Gastrocnemius medialis (tissue), 4 donors: ENCODE data around the gene IFT27. TPM values are rescaled to one million over a fixed set of nuclear protein-coding genes. Genes with fewer than 3 reads are reported as not detected.

Source experiments
- ATAC-seq, 2 donors: fragments of 150-250 bp; one replicate each; pipeline ENCODE4 v1.9.1; 2016
- DNase-seq, 2 donors: peaks; one replicate each; pipeline ENCODE4 v3.0.0-alpha.2; 2019
- H3K27ac ChIP-seq, 4 donors: fragments of 200-600 bp; sonication (generic); 1 replicate in 1 of 4; 2 replicates in 3 of 4; pipeline ENCODE4 v1.5.1; 2016 to 2018; ENCODE audit warnings: mild to moderate bottlenecking in 2 of 4, moderate library complexity in 1 of 4
- H3K27me3 ChIP-seq, 3 donors: fragments of 200-600 bp; sonication (generic) in 2 of 3; 1 replicate in 1 of 3; 2 replicates in 2 of 3; pipeline versions ENCODE4 v1.5.1 to v1.6.0; 2016 to 2019; ENCODE audit warnings: mild to moderate bottlenecking in 1 of 3, moderate library complexity in 1 of 3
- H3K36me3 ChIP-seq, 2 donors: fragments of 200-600 bp; sonication (generic) in 1 of 2; one replicate each; pipeline ENCODE4 v1.5.1; 2017 to 2018
- H3K4me1 ChIP-seq, 2 donors: fragments of 200-600 bp; sonication (generic) in 1 of 2; one replicate each; pipeline ENCODE4 v1.5.1; 2016 to 2017; ENCODE audit warnings: mild to moderate bottlenecking in 2 of 2
- H3K4me3 ChIP-seq, 4 donors: fragments of 200-600 bp; sonication (generic) in 3 of 4; 1 replicate in 1 of 4; 2 replicates in 3 of 4; pipeline ENCODE4 v1.5.1; 2016 to 2019; ENCODE audit warnings: mild to moderate bottlenecking in 2 of 4
- H3K9me3 ChIP-seq, 3 donors: fragments of 200-600 bp; sonication (generic) in 2 of 3; 1 replicate in 1 of 3; 2 replicates in 2 of 3; pipeline ENCODE4 v1.5.1; 2016 to 2019
- POLR2A ChIP-seq, 2 donors: fragments of 450-650 bp; IDR thresholded peaks; one replicate each; pipeline ENCODE4 v1.6.1; 2017; ENCODE audit warnings: antibody characterized with exemption in 2 of 2, mild to moderate bottlenecking in 2 of 2, moderate library complexity in 2 of 2
- in situ Hi-C, 4 donors: fragments of 200-750 bp; cut with MboI; loops; one replicate each; pipeline versions ENCODE4 v1.15.0 to v1.8.0; 2017; ENCODE audit warnings: low sequenced_read_pairs in 4 of 4
- intact Hi-C: fragments of 100-400 bp; cut with DNase I; formaldehyde crosslinking; loops from one replicate; pipeline ENCODE4 v1.15.1; 2023; ENCODE audit warnings: low total_unique reads
- total RNA-seq, 4 donors: library from RNA; depleted of rRNA; stranded (reverse); fragments of >200 nt; gene quantifications; one replicate each; pipeline versions ENCODE4 v1.1.0 to v1.2.3, GENCODE V29; 2016
- TF ChIP-seq, protein P1 (sequence below), 5 experiments: fragments of 450-650 bp in 3 of 5; fragments of 200-600 bp in 2 of 5; sonication (generic) in 2 of 5; IDR thresholded peaks in 4 of 5; conservative IDR thresholded peaks in 1 of 5; 1 replicate in 4 of 5; 2 replicates in 1 of 5; pipeline ENCODE4 v1.5.1; 2016 to 2019; ENCODE audit warnings: antibody characterized with exemption in 5 of 5, mild to moderate bottlenecking in 3 of 5, moderate library complexity in 3 of 5

IFT27 gene
- total RNA-seq, 4 donors from 2014 or later, result 2.4 to 8.3 (median 6.7) TPM

DNA sequence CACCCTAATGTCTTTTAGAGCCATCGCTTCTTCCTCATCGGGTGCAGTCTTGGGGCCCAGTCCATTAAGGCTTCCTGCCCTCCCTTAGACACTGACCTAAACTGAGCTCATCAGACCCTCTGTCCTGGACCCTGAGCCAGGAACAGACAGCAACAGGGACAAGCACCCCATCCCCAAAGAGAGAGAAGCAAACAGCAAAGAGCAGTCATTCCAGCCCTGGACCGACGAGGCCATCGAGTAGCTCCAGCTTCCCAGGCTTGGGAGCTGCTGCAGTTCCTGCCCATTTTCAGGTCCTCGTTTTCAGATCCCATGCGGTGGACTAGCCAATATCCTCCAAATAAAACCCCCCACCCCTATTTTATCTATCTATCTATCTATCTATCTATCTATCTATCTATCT is 46.6 kb downstream of the IFT27 start:
- ATAC-seq, result no peak
- in situ Hi-C loops, result no loop called here
- H3K27me3 ChIP-seq, result peaks cover 19 to 36% (median 21%) of the 10 kb centered on the region in 3 donors

DNA sequence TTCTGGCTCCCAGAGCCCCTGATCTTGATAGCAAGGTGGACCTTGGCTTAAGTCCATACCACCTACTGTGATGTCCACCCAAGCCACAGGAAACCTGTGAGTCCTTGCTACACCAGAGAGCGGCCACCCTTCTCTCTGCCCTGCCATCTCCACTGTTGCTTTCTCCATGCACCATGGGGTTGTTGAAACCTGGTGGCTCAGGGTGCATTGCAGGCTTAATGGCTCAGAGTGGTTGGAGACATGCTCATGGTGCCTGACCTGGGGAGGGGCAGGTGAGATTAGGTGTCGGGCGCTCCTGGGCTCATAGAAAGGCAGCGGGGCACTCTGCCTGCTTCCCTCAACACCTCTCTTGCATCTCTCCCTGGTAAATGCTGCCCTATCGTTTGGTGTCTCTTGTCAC is 47.4 kb downstream of the IFT27 start:
- no peaks in the 10 kb centered on the region for H3K4me1 ChIP-seq

More for the DNA sequence above, 46.6 kb downstream of the IFT27 start:
- Histone ChIP-seq H3K36me3 (no peaks in the 10 kb centered on the region), H3K27ac (no peak overlapping the region), H3K4me3 (no peak overlapping the region), H3K9me3 (no peaks in the 10 kb centered on the region), H3K4me1 (no peaks in the 10 kb centered on the region)
- no peak for TF ChIP-seq POLR2A (IDR thresholded peaks at IDR 0.05)
- TF ChIP-seq, protein P1, sequence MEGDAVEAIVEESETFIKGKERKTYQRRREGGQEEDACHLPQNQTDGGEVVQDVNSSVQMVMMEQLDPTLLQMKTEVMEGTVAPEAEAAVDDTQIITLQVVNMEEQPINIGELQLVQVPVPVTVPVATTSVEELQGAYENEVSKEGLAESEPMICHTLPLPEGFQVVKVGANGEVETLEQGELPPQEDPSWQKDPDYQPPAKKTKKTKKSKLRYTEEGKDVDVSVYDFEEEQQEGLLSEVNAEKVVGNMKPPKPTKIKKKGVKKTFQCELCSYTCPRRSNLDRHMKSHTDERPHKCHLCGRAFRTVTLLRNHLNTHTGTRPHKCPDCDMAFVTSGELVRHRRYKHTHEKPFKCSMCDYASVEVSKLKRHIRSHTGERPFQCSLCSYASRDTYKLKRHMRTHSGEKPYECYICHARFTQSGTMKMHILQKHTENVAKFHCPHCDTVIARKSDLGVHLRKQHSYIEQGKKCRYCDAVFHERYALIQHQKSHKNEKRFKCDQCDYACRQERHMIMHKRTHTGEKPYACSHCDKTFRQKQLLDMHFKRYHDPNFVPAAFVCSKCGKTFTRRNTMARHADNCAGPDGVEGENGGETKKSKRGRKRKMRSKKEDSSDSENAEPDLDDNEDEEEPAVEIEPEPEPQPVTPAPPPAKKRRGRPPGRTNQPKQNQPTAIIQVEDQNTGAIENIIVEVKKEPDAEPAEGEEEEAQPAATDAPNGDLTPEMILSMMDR (IDR thresholded peaks at IDR 0.05 in 4 of 5, conservative IDR thresholded peaks at IDR 0.05 in 1 of 5), result no peak
- intact Hi-C loops, result no loop called here
- no peak for DNase-seq

DNA sequence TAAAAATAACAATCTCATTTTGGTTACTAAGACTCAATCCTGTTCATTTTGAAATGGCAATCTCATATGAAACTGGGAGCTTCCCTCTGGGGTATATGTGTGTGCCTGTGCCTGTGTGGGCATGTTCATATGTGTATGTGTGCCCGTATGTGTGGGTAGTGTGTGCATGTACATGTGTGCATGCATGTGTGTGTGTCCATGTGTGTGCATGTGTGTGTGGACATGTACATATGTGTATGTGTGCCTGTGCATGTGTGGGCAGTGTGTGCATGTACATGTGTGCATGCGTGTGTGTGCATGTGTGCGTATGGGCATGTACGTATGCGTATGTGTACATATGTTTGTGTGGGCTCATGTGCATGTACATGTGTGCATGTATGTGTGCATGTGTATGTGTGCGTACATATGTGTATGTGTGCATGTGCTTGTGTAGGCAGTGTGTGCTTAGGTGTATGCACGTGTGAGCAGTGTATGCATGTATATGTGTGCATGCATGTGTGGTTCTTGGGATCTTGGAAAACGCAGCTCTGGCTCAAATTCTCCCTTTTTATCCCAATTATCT is 47.9 kb downstream of the IFT27 start:
- Histone ChIP-seq H3K4me3 (no peak overlapping the region), H3K27ac (no peak overlapping the region), H3K36me3 (no peaks in the 10 kb centered on the region), H3K4me1 (no peaks in the 10 kb centered on the region), H3K9me3 (no peaks in the 10 kb centered on the region), H3K27me3 (peaks cover 21 to 47% (median 22%) of the 10 kb centered on the region in 3 donors)
- TF ChIP-seq, protein P1 (IDR thresholded peaks at IDR 0.05 in 4 of 5, conservative IDR thresholded peaks at IDR 0.05 in 1 of 5), result no peak
- TF ChIP-seq POLR2A (IDR thresholded peaks at IDR 0.05), result no peak
- in situ Hi-C loops (no loop called here), intact Hi-C loops (no loop called here)
- ATAC-seq (no peak), DNase-seq (no peak)

More for the DNA sequence above, 47.4 kb downstream of the IFT27 start:
- DNase-seq (no peak), ATAC-seq (no peak)
- in situ Hi-C loops, result no loop called here
- intact Hi-C loops, result no loop called here
- Histone ChIP-seq H3K4me3 (no peak overlapping the region), H3K36me3 (no peaks in the 10 kb centered on the region), H3K9me3 (no peaks in the 10 kb centered on the region), H3K27me3 (peaks cover 21 to 42% (median 22%) of the 10 kb centered on the region in 3 donors), H3K27ac (no peak overlapping the region)
- TF ChIP-seq POLR2A (IDR thresholded peaks at IDR 0.05), result no peak
- TF ChIP-seq, protein P1 (IDR thresholded peaks at IDR 0.05 in 4 of 5, conservative IDR thresholded peaks at IDR 0.05 in 1 of 5), result no peak

DNA sequence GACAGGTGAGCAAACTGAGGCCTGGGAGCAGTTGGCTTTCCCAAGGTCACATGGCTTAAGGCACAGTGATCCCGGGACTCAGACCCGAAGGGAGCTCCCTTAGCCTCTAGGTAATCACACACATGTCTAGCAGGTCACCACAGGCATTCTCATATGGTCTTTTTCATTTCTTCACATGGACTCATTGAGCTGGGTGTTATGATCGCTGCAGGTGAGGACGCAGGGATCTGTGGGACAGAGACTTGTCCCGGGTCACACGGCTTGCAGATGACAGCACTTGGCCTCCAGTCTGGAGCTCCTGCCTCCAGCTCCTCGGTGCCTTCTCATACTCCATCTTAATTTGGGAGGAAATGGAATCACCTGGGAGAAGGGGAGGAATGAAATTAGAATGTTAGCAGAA is 48.8 kb downstream of the IFT27 start:
- in situ Hi-C loops (no loop called here), intact Hi-C loops (no loop called here)
- Histone ChIP-seq H3K27ac (no peak overlapping the region), H3K4me1 (no peaks in the 10 kb centered on the region), H3K27me3 (peaks cover 21 to 47% (median 22%) of the 10 kb centered on the region in 3 donors), H3K36me3 (no peaks in the 10 kb centered on the region), H3K4me3 (no peak overlapping the region), H3K9me3 (no peaks in the 10 kb centered on the region)
- TF ChIP-seq, protein P1 (IDR thresholded peaks at IDR 0.05 in 4 of 5, conservative IDR thresholded peaks at IDR 0.05 in 1 of 5), result no peak
- no peak for TF ChIP-seq POLR2A (IDR thresholded peaks at IDR 0.05)
- DNase-seq (no peak), ATAC-seq (no peak)

DNA sequence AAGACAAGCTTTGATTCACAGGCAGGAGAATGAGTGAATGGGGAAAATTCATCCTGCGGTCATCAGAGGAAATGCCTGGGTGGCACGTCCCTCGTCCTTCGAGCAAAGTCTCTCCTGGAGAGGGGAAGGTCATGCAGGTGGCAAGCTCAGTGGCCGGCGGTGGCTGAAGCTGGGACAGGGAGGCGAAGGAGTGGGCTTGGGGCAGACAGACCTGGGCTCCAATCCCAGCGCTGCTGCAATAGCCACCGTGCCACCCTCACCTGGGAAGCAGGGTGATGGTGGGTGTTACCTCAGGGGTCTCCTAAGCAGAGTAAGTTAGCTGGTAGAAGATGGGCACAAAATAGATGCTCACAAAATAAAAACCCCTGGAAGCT is 49.9 kb downstream of the IFT27 start:
- no peaks in the 10 kb centered on the region for H3K9me3 ChIP-seq
- no peak for ATAC-seq
- peaks cover 18 to 55% (median 22%) of the 10 kb centered on the region in 3 donors for H3K27me3 ChIP-seq
- H3K36me3 ChIP-seq, result no peaks in the 10 kb centered on the region
- intact Hi-C loops, result no loop called here
- H3K27ac ChIP-seq, result no peak overlapping the region
- in situ Hi-C loops, result no loop called here
- H3K4me3 ChIP-seq, result no peak overlapping the region
- DNase-seq, result no peak
- TF ChIP-seq, protein P1 (IDR thresholded peaks at IDR 0.05 in 4 of 5, conservative IDR thresholded peaks at IDR 0.05 in 1 of 5), result no peak
- no peak for TF ChIP-seq POLR2A (IDR thresholded peaks at IDR 0.05)
- H3K4me1 ChIP-seq, result no peaks in the 10 kb centered on the region
